SU-DHL-6 (cell line): ENCODE data around the gene MYO6.

Experiments
- EZH2phosphoT487 ChIP-seq: fragments of 200-600 bp; sonication (generic), shearing (Covaris generic); conservative IDR thresholded peaks from 2 replicates; pipeline ENCODE4 v1.6.1; 2018; ENCODE audit warnings: mild to moderate bottlenecking, antibody characterized with exemption, low read length, moderate library complexity, mixed read lengths
- TF ChIP-seq, protein P1 (sequence below): fragments of 200-600 bp; sonication (generic); IDR thresholded peaks from one replicate; pipeline ENCODE4 v1.5.1; 2017; ENCODE audit warnings: antibody characterized with exemption, mild to moderate bottlenecking, low read length, moderate library complexity; ENCODE audit not compliant: insufficient read depth, poor library complexity, severe bottlenecking

GRCh38 chr6:75791881-75792280 lies 42.8 kb downstream of the MYO6 start:
- TF ChIP-seq, protein P1, sequence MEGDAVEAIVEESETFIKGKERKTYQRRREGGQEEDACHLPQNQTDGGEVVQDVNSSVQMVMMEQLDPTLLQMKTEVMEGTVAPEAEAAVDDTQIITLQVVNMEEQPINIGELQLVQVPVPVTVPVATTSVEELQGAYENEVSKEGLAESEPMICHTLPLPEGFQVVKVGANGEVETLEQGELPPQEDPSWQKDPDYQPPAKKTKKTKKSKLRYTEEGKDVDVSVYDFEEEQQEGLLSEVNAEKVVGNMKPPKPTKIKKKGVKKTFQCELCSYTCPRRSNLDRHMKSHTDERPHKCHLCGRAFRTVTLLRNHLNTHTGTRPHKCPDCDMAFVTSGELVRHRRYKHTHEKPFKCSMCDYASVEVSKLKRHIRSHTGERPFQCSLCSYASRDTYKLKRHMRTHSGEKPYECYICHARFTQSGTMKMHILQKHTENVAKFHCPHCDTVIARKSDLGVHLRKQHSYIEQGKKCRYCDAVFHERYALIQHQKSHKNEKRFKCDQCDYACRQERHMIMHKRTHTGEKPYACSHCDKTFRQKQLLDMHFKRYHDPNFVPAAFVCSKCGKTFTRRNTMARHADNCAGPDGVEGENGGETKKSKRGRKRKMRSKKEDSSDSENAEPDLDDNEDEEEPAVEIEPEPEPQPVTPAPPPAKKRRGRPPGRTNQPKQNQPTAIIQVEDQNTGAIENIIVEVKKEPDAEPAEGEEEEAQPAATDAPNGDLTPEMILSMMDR: no peak
- TF ChIP-seq EZH2phosphoT487: no peak
